Measurements from ENCODE around the gene DCP1B. TPM values are rescaled to one million over a fixed set of nuclear protein-coding genes. Genes with fewer than 3 reads are reported as not detected.

Gene DCP1B
- total and polyA plus RNA-seq, 2 donors (not counting 3 experiments of a cell fraction or from before 2014, with no cell fraction given) = 11.2 to 19.8 TPM

DNA sequence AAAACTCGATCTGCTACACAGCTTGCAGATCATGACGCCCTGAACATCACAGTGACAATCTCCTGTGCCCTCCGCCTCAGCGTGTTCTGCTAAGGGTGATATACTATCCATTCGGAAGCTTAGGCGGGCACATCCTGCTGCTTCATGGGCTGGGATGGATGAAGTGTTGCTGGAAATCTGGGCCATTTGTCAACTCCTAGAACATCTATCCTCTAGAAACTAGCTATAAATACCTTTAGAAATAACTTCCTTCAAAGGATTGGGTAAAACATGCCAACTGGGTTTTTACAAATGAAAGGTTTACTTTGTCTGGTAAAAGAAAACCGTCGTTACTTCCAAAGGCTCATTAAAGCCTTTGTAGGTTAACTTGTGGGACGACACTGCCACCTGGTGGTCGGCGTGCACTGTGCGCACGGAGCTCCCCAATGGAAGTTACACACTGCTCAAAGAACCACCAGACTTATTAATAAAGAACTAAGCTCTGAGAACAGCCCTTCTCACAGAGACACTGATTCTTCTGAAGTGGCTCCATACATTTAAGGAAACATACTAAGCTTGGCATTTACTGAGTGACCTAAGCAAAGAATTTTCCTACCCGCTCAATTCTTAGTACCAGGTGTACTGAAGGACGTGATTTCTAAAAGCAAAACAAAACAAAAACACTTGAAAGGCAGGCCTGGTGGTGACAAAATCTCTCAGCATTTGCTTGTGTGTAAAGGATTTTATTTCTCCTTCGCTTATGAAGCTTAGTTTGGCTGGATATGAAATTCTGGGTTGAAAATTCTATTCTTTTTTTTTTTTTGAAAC is 64.3 kb downstream of the DCP1B start:
- Histone ChIP-seq H3K27ac (ENCODE audit: insufficient read depth, low read depth, low read length) (no peak overlapping the region), H3K9me1 (replicated peaks; ENCODE audit: control insufficient read depth, extremely low read depth, insufficient read depth, low read length) (no peaks in the 10 kb centered on the region), H2AFZ (ENCODE audit: low read depth, low read length) (no peak overlapping the region), H3K4me2 (ENCODE audit: insufficient read depth, low read length) (no peak overlapping the region), H3K79me2 (ENCODE audit: control insufficient read depth, insufficient read depth, low read length) (no peaks in the 10 kb centered on the region), H3K9me3 (replicated peaks; ENCODE audit: control insufficient read depth, insufficient read depth, low read length) (no peaks in the 10 kb centered on the region), H4K20me1 (replicated peaks; ENCODE audit: control insufficient read depth, extremely low read depth, insufficient read depth, low read length) (no peaks in the 10 kb centered on the region), H3K4me3 (replicated peaks in 1 of 3; ENCODE audit: insufficient read depth in 1 of 3, low read depth in 1 of 3, low read length in 3 of 3) (no peak overlapping the region), H3K27me3 (ENCODE audit: control insufficient read depth in 2 of 2, insufficient read depth in 2 of 2, low read length in 2 of 2) (no peaks in the 10 kb centered on the region), H3K4me1 (ENCODE audit: control insufficient read depth, extremely low read depth, insufficient read depth, low read length) (no peaks in the 10 kb centered on the region), H3K36me3 (ENCODE audit: control insufficient read depth in 2 of 2, extremely low read depth in 1 of 2, insufficient read depth in 2 of 2, low read length in 2 of 2) (no peaks in the 10 kb centered on the region), H3K9ac (replicated peaks; ENCODE audit: extremely low read depth, insufficient read depth, low read length) (no peak overlapping the region)
- dilution Hi-C loops (cut with MboI; ENCODE audit: extremely low pct_ligation_motif_present, low sequenced_read_pairs) = loop anchor here (25.0 kb wide), 1 partner anchor 303 kb away; the partner anchor contains the start of gene WNT5B
- DNase-seq (ENCODE audit: low read depth, low spot score) = peak; percentile 85
- peak; percentile 90 for FAIRE-seq
- POLR2A ChIA-PET = no interaction called here
- no TSS peak for BruUV-seq (replicated peaks)
- CTCF ChIA-PET = interaction anchor here (0.6 to 2.8 kb wide), 73 partner anchors 10 to 645 kb away, joined by 3 to 226 read pairs (median 5); partner anchors contain the start of genes CACNA2D4, DCP1B and LRTM2
- TF ChIP-seq GATA2 (IDR thresholded peaks at IDR 0.05; ENCODE audit: insufficient read depth, insufficient read length, low read depth, low read length) (no peak), POLR2A (IDR thresholded peaks at IDR 0.05; ENCODE audit: low read depth, low read length) (no peak), JUN (IDR thresholded peaks at IDR 0.05; ENCODE audit: borderline replicate concordance, insufficient read depth, insufficient read length, low read depth) (no peak), EZH2 (IDR thresholded peaks at IDR 0.05; ENCODE audit: borderline replicate concordance, low read depth, low read length, severe bottlenecking) (no peak)
- TF ChIP-seq, protein P1, sequence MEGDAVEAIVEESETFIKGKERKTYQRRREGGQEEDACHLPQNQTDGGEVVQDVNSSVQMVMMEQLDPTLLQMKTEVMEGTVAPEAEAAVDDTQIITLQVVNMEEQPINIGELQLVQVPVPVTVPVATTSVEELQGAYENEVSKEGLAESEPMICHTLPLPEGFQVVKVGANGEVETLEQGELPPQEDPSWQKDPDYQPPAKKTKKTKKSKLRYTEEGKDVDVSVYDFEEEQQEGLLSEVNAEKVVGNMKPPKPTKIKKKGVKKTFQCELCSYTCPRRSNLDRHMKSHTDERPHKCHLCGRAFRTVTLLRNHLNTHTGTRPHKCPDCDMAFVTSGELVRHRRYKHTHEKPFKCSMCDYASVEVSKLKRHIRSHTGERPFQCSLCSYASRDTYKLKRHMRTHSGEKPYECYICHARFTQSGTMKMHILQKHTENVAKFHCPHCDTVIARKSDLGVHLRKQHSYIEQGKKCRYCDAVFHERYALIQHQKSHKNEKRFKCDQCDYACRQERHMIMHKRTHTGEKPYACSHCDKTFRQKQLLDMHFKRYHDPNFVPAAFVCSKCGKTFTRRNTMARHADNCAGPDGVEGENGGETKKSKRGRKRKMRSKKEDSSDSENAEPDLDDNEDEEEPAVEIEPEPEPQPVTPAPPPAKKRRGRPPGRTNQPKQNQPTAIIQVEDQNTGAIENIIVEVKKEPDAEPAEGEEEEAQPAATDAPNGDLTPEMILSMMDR (IDR thresholded peaks at IDR 0.05; ENCODE audit: extremely low read depth in 1 of 2, insufficient read depth in 1 of 2, low read depth in 1 of 2, low read length in 2 of 2) = peak; percentile 91 to 98
- intact Hi-C loops (cut with micrococcal nuclease) = loop anchor here (1.0 to 2.0 kb wide), 4 partner anchors 144 to 643 kb away; no protein-coding TSS in a partner anchor

Data from endothelial cell of umbilical vein (primary cell).